OCI-LY3 (cell line): ENCODE results near the gene CFAP46.

Experiments
- H2AFZ ChIP-seq: fragments of 200-600, 300-600 bp; shearing (Covaris generic); 2 replicates; pipeline ENCODE4 v1.6.0; 2014; ENCODE audit warnings: antibody characterized with exemption, low read depth, low read length
- H3K27ac ChIP-seq: fragments of 200-600, 300-600 bp; sonication (generic); 2 replicates; pipeline ENCODE4 v1.5.1; 2014; ENCODE audit warnings: mild to moderate bottlenecking, low read length, moderate library complexity, mixed read lengths
- H3K27me3 ChIP-seq: fragments of 200-600, 300-600 bp; sonication (generic); 2 replicates; pipeline ENCODE4 v1.6.1; 2014; ENCODE audit warnings: low read depth, low read length, mixed read lengths
- H3K36me3 ChIP-seq: fragments of 200-600, 300-600 bp; sonication (generic); replicated peaks from 2 replicates; pipeline ENCODE3; 2014; ENCODE audit warnings: low read depth, low read length, mixed read lengths
- H3K4me1 ChIP-seq: fragments of 300-600, 200-600 bp; sonication (generic); 2 replicates; pipeline ENCODE4 v1.6.1; 2014; ENCODE audit warnings: low read length, mixed read lengths
- H3K4me2 ChIP-seq: fragments of 200-600, 300-600 bp; sonication (generic); 2 replicates; pipeline ENCODE4 v1.6.1; 2014; ENCODE audit warnings: low read length, mixed read lengths
- H3K4me3 ChIP-seq: fragments of 300-600, 200-600 bp; sonication (generic); 2 replicates; pipeline ENCODE4 v1.5.1; 2014; ENCODE audit warnings: antibody characterized with exemption, mild to moderate bottlenecking, low read length, moderate library complexity
- H3K79me2 ChIP-seq: fragments of 300-600, 200-600 bp; shearing (Covaris generic); 2 replicates; pipeline ENCODE4 v1.6.1; 2014; ENCODE audit warnings: mild to moderate bottlenecking, low read length, mixed read lengths
- H3K9ac ChIP-seq: fragments of 300-600, 200-600 bp; shearing (Covaris generic); 2 replicates; pipeline ENCODE4 v1.6.0; 2014; ENCODE audit warnings: mild to moderate bottlenecking, low read length, moderate library complexity
- H3K9me3 ChIP-seq: fragments of 200-600, 300-600 bp; shearing (Covaris generic); 2 replicates; pipeline ENCODE4 v1.6.1; 2014; ENCODE audit warnings: low read length, mixed read lengths; ENCODE audit not compliant: insufficient read depth
- H4K20me1 ChIP-seq: fragments of 200-600, 300-600 bp; sonication (generic); 2 replicates; pipeline ENCODE4 v1.6.1; 2016; ENCODE audit warnings: low read length, mixed read lengths; ENCODE audit not compliant: insufficient read depth
- EZH2phosphoT487 ChIP-seq: fragments of 200-600 bp; shearing (Covaris generic); IDR thresholded peaks from 2 replicates; pipeline ENCODE4 v1.6.1; 2018; ENCODE audit warnings: antibody characterized with exemption, mixed run types, low read depth
- TF ChIP-seq, protein P1 (sequence below): fragments of 200-600, 300-600 bp; sonication (generic); IDR thresholded peaks from 2 replicates; pipeline ENCODE4 v1.5.1; 2014; ENCODE audit warnings: antibody characterized with exemption, low read length, low read depth

CFAP46 gene

DNA sequence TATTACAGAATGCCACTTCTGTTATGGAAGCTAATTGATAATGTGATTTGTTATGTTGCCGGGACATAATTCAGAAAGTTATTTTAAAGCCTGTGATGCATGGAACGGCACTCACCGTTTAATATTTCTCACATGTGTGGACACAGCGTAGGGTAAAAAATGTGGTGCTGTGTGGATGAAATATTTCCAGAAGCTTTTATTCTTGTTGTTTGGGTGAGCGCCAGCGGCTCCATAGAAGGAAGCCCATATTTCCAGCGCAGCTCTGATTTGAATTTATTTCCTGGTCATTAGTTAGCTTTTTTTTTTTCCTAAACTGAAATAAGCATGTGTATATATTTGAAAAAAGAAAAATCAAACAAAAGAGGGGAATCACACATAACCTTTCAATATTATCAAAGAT is 136.3 kb downstream of the CFAP46 start:
- no peaks in the 10 kb centered on the region for H3K9me3 ChIP-seq
- H3K79me2 ChIP-seq, result no peaks in the 10 kb centered on the region
- no peaks in the 10 kb centered on the region for H4K20me1 ChIP-seq
- H3K36me3 ChIP-seq, result no peaks in the 10 kb centered on the region
- H3K27ac ChIP-seq, result no peak overlapping the region
- TF ChIP-seq EZH2phosphoT487, result no peak
- TF ChIP-seq, protein P1, sequence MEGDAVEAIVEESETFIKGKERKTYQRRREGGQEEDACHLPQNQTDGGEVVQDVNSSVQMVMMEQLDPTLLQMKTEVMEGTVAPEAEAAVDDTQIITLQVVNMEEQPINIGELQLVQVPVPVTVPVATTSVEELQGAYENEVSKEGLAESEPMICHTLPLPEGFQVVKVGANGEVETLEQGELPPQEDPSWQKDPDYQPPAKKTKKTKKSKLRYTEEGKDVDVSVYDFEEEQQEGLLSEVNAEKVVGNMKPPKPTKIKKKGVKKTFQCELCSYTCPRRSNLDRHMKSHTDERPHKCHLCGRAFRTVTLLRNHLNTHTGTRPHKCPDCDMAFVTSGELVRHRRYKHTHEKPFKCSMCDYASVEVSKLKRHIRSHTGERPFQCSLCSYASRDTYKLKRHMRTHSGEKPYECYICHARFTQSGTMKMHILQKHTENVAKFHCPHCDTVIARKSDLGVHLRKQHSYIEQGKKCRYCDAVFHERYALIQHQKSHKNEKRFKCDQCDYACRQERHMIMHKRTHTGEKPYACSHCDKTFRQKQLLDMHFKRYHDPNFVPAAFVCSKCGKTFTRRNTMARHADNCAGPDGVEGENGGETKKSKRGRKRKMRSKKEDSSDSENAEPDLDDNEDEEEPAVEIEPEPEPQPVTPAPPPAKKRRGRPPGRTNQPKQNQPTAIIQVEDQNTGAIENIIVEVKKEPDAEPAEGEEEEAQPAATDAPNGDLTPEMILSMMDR, result no peak
- H3K4me2 ChIP-seq, result no peak overlapping the region
- H2AFZ ChIP-seq, result no peak overlapping the region
- H3K4me3 ChIP-seq, result no peak overlapping the region
- H3K27me3 ChIP-seq, result no peaks in the 10 kb centered on the region
- no peaks in the 10 kb centered on the region for H3K4me1 ChIP-seq
- no peak overlapping the region for H3K9ac ChIP-seq

DNA sequence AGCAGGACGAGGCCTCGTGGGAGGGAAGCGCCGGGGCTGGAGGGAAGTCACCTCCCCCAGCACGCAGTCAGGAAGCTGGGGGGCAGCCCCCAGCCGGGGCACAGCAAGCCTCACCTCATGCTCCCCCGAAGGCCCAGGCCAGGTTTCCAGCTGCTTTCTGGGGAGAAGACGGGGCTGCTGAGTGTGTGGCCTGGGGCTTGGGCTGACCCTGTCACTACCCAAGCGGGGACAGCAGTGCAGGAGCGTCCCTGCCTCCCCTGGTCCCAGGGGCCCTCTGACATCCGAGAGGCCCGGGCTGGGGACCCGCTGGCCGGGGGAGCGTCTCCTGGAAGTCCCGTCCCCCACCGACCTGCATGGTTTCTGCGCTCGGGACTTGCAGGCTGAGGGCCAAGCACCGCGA is 136.8 kb downstream of the CFAP46 start:
- Histone ChIP-seq H3K4me3 (no peak overlapping the region), H3K27me3 (no peaks in the 10 kb centered on the region), H4K20me1 (no peaks in the 10 kb centered on the region), H3K27ac (no peak overlapping the region), H3K36me3 (no peaks in the 10 kb centered on the region), H3K9me3 (no peaks in the 10 kb centered on the region), H3K9ac (no peak overlapping the region), H3K79me2 (no peaks in the 10 kb centered on the region), H2AFZ (no peak overlapping the region), H3K4me2 (no peak overlapping the region), H3K4me1 (no peaks in the 10 kb centered on the region)
- TF ChIP-seq, protein P1, result no peak
- TF ChIP-seq EZH2phosphoT487, result no peak

DNA sequence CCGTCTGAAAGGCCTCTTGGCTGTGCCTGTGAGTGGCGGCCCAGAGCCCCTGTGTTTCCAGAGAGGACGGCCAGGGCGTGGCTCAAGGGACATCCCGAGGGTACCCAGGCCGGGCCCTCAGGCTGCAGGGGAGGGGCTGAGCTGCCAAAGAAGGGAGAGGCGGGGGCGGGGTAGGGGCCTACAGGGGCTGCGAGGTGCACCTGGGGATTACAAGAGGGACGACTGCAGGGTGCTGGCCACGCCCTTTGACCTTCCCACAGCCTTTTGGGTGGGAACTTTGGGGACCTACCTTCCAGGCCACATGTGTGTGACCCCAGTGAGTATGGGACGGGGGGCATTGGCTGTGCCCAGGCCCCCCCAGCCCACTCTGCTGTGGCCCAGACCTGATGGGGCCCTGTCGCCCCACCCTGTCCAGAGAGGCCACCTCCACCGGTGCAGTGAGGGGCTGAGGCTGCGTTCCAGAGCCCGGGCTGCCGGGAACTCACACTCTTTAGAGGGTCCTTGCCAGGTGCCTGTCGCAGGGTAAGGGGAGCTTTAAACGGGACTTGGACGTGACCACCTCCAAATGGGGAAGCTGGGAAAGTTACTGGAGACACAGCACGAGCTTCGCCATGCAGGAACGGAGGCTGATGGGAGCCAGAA is 137.5 kb downstream of the CFAP46 start:
- Histone ChIP-seq H3K4me1 (no peaks in the 10 kb centered on the region), H3K36me3 (no peaks in the 10 kb centered on the region), H3K27me3 (no peaks in the 10 kb centered on the region), H4K20me1 (no peaks in the 10 kb centered on the region), H3K9ac (no peak overlapping the region), H3K4me3 (no peak overlapping the region), H3K79me2 (no peaks in the 10 kb centered on the region), H3K27ac (no peak overlapping the region), H2AFZ (no peak overlapping the region), H3K4me2 (no peak overlapping the region), H3K9me3 (no peaks in the 10 kb centered on the region)
- TF ChIP-seq EZH2phosphoT487, result no peak
- TF ChIP-seq, protein P1, result no peak

DNA sequence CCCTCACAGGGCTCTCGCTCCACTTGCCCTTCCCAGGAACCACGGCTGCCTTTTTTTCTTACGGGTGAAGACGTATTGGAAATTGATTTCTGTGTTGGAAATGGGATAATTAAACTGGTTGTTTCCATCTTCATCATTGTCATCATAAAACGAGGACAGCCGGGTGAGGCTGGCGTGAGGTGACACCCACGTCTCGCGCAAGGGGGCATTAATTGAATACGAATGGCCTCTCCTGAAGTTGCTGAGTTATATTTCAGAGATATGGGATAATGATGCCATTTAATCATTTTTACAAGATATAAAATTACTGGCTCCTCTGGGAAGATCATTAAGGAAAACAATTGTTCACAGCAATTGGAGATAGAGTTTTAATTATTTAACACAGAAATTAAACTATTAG is 138.1 kb downstream of the CFAP46 start:
- H3K27ac ChIP-seq, result no peak overlapping the region
- H3K36me3 ChIP-seq, result no peaks in the 10 kb centered on the region
- no peaks in the 10 kb centered on the region for H3K9me3 ChIP-seq
- H3K4me2 ChIP-seq, result no peak overlapping the region
- no peaks in the 10 kb centered on the region for H3K4me1 ChIP-seq
- TF ChIP-seq EZH2phosphoT487, result no peak
- TF ChIP-seq, protein P1, result no peak
- H4K20me1 ChIP-seq, result no peaks in the 10 kb centered on the region
- no peaks in the 10 kb centered on the region for H3K27me3 ChIP-seq
- H3K9ac ChIP-seq, result no peak overlapping the region
- H3K4me3 ChIP-seq, result no peak overlapping the region
- no peaks in the 10 kb centered on the region for H3K79me2 ChIP-seq
- H2AFZ ChIP-seq, result no peak overlapping the region
